NCI-H2196 treated with DMSO at 0.1 percent for 48 hours (cell line): Measurements from ENCODE around the gene CASKIN2.

Experiments used
- DNase-seq: peaks from one replicate; lab custom pipeline; 2025; ENCODE audit not compliant: unreplicated experiment; lab: John Stamatoyannopoulos, UW

Gene CASKIN2

DNA sequence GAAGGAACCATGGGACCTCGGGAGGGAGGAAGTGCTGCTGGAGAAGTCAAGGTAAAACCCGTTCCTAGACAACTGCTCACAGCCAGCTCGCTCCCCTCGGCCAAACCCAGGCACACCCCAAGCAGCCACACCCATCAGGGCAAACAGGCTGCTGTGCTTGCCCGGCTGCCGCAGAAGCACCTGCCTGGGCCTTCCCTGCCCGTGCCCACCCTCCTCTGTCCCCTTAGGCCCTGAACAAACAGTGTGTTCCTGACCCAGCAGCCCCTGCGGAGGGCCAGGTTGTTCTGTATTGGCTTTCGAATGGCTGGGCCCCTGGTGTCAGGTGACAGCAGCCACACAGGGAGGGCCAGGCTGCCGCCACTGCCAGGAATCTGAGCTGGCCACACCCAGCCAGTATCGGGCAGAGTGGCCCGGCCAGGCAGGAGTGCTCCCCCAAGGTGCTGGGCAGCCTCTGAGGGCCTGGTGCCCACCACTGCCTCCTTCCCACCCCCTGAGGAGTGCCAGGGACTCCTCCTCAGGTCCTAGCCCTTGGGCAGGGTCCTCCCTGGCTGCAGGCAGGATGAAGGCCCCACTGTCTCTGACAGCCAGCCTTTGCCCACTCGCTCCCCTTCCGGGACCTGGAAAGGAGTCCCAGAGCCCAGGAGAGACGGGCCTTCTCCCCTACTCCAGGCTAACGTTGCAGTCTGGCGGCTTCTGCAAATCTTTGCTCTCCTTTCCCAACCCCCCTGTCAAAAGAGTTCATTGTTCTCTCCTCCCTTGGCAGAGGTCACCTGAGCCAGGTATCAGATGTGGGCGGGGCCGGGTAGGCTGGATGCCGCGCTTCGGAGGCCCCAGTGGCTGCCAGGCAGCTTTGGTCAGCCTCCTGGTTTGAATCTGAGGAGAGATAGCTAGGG is 34.2 kb upstream of the CASKIN2 start:
- DNase-seq: peak; percentile 84

DNA sequence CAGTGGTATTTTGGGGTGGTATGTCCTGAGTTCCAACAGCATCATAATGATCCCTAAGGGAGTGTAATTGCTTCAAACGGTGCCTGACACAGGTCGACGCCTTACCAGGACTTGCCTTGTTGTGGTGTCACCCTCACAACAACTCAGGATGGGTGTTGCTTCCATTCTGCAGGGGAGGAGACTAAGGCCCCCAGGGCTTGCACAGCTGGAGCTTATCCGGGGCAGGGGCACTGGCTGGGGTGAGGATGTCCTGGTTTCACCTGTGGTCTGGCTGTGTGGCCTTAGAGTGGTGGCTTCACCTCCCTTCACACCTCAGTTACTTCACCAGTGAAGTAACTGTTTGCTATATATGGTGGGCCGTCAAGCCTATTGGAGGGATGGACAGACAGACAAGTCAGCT is 33.5 kb upstream of the CASKIN2 start:
- DNase-seq: no peak

DNA sequence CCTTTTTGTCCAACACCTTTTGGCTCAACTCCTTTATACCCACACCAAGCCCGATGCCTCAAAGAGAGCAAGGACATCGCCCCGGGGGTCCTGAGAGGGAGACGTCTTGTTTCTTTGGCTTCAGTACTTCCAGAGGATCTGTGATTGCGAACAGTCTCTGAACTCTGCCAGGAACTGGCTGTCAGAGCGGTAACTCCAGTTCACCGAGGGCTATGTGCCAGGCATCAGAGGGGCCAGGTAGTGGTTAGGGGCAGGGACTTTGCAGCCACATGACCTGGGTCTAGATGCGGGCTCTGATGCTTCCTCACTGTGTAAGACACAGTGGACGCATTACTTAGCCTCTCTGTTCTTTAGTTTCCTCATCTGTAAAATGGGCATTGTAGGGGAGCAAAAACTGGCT is 31.8 kb upstream of the CASKIN2 start:
- DNase-seq: no peak

DNA sequence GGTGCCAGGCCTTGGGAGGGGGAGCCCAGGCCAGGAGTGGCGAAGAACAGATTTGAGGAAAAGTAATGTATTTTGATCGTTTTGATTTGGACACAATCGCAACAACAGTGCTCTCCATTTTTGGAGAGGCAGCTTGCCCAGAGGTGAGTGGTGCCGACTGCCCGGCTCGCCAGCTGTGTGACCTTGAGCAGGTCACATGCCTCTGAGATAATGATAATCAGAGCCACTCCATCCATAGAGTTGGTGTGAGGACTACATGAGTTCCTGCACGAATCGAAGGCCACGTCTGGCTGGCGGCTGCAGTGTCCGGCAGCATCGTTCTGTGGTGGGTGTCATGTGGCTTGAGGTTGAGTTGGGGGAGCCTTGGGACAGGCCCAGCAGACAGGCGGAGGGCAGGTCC is 30.8 kb upstream of the CASKIN2 start:
- no peak for DNase-seq

DNA sequence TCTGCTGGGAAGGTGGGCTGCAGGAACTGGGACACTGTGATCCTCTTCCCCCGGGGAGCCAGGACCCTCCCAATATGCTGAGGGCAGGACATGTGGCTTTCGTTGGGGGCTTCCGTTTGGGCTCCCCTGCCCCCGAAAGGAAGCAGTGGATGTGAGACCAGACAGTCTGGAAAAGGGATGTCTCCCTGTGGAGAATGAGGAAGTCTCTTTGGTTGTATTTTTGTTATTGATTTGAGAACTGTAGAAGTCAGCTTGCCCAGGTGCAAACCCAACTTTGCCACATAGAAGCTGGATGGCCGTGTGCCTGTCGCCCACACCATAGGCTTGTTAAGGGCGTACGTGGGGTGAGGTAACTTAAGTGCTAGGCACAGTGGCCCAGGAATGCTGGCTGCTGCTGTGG is 28.9 kb upstream of the CASKIN2 start:
- no peak for DNase-seq

DNA sequence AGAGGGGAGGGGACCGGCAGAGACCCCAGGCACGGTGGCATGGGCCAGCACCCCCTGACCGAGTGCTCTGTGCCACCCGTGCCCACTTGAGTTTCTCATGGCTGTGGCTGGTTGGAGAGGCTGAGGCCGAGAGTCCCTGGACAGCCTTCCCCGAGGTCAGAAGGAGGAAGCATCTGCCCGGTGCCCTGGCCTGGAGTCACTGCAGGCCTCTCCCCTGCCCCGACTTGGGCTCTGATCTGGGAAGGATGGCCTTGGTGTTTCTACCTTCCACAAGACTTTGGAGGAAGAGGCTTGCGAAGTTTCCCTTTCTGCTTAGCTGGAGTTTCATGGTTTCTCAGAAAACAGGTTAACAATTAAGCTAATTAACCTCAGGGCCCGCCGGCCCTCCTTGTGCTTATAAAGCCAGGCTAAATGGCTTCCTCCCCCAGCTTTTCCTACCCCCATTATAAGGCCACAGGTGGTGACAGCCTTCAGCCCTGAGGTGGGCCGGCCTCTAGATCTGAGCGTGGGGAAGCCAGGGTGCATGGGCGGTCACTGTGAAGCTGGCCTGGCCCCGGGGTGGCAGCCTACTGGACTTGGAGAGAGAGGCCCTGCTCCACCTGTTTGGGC is 27.5 kb upstream of the CASKIN2 start:
- no peak for DNase-seq

DNA sequence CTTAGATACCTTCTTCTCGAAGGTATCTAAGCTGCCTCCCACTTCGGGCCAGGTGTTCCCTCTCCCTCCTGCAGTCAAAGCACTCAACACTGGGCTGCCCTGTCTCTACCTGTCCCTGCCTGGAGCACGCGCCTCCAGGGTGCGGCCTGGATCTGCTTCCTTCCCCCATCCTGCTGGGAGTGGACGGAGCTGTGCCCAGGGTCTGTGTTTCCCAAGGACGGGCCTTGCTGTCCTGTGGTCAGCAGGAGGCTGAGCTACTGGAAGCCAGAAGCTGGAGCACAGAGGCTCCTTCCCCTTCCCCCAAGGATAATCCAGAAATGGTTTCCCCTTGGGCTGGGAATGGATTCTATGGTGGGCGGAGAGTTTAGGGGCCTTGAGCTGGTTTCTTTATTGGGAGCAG is 26.9 kb upstream of the CASKIN2 start:
- no peak for DNase-seq

DNA sequence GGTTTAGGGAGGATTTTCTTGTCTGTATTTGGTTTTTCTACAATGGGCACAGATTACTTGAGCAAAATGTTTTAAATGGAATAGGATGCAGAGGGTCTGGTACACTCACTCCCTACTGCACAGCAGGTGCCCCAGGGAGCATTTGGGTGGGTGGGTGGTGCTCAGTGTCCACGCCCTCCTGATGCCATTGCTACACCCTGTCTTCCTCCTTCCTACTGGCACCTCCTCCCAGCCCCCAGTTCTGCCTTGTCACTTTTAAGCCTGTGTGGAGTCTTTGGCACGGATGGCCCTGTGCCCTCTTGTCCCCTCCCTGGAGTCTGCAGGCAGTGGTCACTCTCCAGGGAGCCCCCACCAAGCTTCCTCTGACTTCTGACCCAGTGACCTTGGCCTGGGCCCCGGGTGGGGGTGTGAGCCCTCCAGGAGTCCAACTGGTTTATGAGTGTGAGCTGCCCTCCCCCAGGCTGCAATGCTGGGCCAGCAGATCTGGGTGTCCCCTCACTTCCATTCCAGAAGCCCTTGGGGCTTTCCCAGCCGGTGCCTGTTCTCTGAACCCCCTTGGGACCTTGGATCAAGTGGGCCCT is 25.7 kb upstream of the CASKIN2 start:
- DNase-seq: no peak

DNA sequence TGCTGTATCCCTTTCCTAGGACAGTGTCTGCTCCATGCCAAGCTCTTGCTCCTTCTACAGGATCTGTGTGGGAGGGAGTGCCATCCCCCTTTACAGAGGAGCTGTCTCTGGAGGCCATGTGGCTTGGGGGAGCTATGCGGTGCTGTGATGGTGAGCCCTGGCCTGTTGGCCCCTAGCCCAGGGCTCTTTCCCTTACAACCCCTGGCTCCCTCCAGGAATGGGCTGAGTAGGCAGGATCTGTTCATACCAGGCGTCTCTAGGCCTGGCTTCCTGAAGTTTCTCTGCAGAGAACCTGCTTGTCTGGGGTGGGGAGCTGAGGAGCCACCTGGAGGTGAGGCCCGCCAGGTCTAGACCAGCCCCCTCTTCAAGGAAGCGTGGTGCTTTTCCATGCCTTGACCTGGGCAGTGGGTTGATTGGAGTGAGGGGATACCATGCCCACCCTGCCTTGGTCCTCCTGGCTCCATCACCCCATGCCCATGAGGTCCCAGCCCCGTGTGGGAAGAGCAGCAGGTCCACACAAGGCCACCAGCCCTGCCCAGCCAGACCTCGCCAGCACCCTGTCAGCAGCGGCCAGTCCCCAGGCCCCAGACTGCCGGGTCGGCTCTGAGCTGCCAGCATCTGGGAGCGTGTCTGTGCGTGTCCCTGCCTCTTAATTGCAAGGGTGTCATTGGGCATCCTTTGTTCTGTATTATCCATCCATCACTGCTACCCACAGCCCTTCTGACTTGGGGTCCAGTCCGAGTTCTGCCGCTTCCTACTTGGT is 24.8 kb upstream of the CASKIN2 start:
- no peak for DNase-seq

DNA sequence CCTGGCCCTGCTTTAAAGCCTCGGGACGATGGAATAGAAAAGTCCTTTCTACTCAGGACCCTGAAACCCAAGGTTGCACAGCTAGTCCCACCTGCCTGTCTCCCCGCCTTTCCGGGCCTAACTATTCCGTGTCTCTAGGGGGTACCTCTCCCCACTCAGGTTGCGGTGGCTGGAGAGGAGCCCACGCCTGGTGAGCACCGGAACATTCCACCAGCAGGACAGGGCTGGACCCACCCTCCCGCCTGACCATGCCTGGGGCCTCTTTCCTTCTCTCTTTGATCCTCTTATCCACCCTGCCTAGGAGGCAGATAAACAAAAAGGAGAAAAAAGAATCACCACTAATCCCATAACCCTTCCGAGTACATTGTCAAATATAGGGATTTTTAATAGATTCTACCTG is 21.0 kb upstream of the CASKIN2 start:
- no peak for DNase-seq

DNA sequence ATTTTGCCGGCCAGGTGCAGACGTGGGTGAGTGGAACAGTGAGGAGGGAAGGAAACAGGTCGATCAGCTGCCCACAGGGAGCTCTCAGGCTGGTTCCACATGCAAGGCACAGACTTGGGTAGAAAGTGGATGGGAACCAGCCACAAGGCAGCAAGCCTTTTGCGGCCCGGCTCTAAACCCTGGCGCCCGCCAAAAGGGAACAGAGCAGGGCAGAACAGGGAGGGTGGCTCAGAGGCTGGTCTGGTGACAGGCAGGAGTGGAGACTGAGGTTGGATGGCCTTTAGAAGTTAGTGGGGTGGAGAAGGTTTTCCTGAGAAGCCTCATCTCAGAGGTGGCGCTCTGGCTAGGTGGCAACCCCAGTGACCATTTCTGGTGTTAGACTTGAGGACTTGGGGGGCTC is 20.5 kb upstream of the CASKIN2 start:
- no peak for DNase-seq

DNA sequence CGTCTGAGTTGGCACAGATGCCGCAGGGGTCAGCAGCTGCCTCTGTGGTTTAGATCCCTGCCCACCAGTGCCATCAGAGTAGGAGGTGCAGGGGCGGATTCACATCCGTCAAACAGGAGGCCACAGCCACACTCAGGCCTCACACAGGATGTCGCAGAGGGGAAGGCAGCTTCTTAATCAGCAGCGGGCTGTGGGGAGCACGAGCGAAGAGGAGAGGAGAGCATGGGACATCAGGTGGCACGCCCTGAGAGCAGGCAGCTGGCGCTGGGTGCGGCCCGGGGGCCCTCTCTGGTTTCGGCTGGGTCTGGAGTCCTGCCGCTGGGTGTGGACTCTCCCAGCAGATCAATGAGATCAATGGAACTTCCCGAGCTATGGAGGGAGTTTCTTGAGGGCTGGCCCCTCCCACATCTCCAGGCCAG is 19.8 kb upstream of the CASKIN2 start:
- no peak for DNase-seq

DNA sequence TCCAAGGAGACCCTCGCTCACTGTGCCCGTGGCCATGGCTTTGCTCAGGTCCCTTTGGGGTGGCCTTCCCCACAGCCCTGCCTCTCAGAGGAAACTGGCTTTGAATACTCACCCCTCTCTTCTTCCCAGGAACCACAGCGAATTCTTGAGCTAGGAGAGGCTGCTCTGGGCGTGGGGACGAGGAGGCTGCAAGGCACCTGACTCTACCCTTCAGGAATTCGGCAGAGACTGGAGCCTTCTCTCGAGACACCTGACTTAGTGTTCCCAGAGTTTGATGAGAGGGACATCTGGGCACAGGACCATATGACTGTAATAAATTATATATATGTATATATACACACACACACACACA is 16.4 kb upstream of the CASKIN2 start:
- DNase-seq: no peak

DNA sequence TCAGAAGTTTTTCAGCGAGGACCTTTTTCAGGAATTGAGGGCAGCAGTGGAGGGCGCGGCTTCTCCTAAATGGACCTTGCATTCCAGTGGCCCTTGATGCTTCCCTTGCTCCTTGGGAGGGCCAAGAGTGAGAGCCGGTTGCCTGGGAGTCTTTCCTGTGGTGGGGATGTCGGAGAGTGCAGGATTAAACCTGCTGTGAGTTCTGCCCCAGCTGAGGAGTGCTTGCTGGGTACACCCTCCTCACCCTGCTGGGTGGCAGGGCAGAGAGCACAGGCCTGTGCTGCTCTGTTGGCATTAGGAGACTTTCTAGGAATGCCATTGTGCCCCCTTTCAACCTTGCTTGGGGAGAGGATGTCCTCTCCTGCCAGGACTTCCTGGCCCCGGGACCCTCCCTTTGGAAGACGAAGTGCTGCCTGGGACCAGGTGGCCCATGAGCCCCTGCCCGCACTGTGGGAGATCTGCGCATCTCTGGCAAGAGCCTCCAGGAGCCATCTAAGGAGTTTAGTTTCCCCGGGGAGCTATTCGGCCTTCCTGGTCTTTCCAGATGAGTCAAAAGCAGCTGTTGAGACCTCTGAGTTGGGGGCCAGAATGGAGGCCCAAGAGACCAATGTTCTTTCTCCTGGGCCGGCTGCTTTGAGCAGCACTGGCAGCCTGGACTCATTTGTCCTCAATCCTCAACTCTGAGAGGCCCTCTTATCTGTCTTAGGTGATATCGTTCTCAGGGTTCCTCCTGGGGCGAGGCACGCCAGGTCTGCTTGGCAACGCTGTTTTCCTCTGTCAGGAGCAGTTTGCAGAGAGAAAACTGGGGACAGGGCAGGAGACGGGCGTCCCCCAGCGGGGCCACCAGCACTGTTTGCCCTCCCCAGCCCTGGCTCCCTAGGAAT is 15.7 kb upstream of the CASKIN2 start:
- DNase-seq: no peak

DNA sequence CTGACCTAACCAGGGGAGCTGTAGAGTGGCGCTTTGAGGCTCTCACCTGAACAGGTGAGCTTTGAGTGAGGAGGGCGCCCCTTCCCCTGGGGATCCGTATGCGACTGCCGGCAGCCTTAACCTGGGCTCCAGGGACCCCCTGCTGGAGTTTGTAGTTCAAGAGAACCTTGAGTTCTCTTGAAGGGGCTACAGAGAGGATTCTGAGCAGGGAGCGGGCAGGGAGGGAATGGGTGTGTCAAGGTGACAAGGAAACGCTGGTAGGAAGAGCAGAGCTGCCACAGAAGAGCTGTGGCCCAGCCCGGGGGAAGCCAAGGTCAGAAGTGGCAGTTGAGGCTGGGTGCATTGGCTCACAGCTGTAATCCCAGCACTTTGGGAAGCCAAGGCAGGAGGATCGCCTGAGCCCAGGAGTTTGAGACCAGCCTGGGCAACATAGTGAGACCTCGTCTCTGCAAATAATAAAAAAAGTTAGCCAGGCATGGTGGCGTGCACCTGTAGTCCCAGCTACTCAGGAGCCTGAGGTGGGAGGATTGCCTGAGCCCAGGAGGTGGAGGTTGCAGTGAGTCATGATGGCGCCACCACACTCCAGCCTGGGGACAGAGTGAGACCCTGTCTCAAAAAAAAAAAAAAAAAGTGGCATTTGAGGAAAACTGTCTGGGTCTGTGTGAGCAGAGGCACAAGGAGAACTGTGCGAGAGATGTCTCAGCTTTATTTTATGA is 11.4 kb upstream of the CASKIN2 start:
- no peak for DNase-seq

DNA sequence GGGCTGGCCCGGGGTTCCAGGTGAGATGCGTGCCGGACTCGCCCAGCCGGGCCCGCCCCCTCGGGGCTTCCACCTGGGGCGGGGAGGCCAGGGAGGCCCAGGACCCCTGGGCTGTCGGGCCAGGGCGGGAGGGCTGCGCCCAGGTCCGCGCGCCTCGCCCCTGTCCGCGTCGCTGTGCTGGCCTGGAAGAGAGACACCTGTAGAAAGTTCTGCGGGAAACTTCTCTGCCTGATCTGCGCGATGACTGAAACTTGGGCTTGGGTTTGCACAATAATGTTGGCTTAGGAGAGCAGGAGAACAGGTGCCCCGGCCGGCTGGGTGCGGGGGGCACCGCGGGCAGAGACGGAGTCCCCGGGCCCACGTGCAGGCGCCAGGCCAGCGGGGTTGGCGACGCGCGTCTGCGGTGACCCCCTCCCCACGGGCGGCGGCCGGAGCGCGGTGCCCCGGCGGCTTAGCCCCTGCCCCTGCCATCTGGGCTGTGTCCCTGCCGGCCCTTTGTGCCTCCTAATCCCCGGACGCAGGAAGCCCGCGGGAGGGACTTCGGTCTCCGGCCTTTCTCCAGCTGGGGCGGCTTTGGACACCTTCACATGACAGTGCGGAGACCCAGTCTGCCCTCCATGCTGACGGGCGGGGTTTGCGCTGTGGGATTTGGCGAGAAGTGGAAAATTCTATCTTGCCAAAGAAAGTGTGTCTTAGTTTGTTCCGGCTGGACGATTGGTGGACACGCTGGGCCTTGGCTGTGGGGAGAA is 10.6 kb upstream of the CASKIN2 start:
- DNase-seq: no peak

DNA sequence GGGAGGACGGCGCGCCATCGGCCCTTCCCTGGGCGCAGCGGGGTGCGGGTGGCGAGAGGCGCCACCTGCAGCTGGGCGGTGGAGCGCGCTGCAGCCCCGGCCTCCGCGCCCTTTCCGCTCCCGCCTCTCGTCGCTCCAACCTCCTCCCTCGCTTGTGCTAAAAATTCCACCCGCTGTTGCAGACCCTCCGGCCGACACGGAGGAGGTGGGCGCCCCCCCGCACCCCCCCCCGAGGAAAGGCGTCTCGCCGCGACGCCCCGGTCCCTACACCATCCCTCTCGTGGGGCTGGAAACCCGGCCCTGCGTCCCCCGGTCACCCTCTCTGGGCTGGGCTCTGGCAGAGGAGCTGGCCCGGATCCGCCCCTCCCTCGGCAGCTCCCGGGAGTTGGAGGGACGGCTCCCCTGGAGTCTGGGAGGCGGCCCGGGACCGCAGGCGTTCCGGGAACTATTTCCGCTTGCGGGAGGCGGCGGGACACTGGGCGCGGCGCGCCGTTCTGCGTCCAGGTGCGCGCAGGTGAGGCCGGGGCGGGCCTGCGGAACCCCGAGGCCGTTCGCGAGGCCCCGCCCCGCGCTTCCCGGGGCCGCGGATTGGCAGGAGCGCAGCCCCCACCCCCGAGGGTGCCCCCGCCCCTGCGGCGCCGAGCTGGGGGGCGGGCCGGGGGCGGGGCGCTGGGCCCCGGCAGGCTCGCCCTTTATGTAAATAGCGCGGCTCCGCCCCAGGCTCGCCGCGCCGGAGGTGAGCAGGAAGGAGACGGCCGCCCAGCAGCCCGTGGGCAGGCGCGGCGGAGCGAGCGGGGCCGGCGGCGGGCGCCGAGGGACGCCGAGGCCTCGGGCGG is 9.9 kb upstream of the CASKIN2 start, which contains the start of gene LLGL2:
Gene LLGL2 (plus strand): TSS at position 728 of the 836 bp plus-strand sequence. CDS start 17,730 bp downstream, outside the sequence.
- DNase-seq: peak; percentile 83

DNA sequence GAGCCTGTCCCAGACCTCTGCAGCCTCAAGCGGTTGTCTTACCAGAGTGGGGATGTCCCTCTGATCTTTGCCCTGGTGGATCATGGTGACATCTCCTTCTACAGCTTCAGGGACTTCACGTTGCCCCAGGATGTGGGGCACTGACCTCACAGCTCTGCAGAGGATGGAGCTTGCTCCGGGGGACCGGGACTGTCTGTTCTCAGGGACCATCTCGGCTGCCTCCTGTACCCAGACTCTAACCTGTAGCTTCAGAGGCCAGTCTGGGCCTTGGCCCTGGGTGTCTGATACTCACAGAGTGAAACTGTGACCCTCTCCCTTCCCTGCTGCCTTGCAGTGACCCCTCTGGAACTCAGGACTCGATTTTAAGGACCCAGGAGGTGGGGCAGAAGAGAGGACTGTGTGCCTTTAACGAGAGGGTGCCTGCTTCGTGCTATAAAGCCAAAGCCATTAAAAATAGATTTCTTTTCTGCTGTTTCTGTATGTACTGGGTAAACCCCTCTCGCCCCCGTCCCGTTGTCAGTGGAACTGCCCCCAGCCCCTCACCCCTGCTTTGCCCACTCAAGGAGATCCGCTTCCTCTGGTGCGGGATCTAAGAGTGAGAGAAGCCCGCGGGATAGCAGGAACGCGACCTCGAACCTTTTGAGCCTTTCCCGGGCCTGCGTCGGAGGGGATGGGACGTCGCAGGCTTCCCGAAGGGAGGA is 9.1 kb upstream of the CASKIN2 start:
- no peak for DNase-seq
